GM21717 (cell line): ENCODE data around the gene SLC35E2B.
A peak's percentile ranks its signal among the peaks of the same experiment; 100 is the strongest.
"Not testable (repeated sequence)": the region's sequence is repeated elsewhere in the genome, so short reads cannot be mapped to it uniquely, and the experiment has no call there.

Experiments used
- ATAC-seq: cut with Tn5 transposase; IDR thresholded peaks from one replicate; pipeline ENCODE4 v1.9.1; 2021; ENCODE audit warnings: mild to moderate bottlenecking, moderate library complexity; ENCODE audit not compliant: unreplicated experiment

SLC35E2B gene

GRCh38 chr1:1647567-1648241 lies 44.9 kb downstream of the SLC35E2B start:
- ATAC-seq, result not testable (repeated sequence)

DNA sequence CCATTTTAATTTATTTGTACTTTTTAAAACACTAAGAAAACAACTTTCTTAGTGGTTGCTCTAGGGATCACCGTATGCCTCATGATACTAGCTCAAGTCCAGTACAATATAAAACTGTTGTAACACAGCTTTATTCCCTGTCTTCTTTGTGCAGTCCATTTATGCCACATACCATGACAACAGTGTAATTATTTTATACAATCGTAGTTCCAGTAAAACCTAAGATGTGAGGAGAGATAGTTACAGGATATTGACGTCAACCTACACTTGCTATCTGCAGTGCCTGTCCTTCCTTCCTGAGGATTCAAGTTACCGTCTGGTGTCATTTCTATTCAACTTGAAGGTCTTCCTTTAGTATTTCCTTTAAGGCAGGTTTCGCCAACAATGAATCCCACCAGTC lies 46.3 kb downstream of the SLC35E2B start:
- ATAC-seq, result not testable (repeated sequence)

DNA sequence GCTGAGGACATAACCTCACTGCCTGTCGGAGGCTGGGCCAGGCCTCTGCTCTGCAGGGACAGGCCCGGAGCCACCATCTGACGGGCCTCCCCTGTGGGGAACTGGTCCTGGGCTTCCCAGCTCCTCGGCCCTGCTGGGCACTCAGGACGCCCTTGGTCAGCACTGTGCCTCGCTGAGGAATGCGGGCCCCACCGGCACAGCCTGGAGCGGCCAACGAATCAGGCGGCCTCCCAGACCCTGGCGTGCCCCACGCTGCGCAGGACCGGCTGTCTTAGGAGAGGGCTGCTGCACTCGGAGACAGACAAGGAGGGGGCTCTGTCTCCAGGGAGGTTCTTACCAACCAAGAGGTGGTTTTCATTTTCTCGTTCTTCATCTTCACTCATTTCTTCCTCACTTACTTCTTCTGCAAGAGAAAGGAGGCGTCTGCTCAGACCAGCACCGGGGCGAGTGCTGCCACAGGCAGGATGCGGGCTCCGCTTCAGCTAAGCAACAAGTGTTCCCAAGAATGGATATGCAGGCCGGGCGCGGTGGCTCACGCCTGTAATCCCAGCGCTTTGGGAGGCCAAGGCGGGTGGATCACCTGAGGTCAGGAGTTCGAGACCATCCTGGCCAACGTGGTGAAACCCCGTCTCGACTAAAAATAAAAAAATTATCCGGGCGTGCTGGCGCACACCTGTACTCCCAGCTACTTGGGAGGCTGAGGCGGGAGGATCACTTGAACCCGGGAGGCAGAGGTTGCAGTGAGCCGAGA lies 51.7 kb downstream of the SLC35E2B start:
- not testable (repeated sequence) for ATAC-seq

DNA sequence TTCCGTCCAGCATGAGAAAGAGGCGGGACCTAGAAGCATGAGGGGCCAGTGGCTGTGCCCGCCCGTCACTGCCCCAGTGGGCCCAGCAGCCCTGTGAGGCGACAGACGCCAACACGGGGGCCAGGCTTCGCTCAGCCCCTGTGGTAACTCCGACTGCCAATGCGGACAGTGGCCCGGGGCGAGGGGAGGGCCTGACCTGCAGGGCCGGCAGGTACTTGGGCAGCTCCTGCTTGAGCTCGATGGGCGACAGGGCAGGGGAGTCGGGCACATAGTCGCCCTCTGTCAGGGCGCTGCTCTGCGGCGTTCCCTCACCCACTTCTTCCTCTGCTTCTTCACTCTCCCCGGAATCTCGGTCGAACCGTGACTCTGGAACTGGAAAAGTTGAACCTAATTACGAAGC lies 52.5 kb downstream of the SLC35E2B start:
- not testable (repeated sequence) for ATAC-seq

DNA sequence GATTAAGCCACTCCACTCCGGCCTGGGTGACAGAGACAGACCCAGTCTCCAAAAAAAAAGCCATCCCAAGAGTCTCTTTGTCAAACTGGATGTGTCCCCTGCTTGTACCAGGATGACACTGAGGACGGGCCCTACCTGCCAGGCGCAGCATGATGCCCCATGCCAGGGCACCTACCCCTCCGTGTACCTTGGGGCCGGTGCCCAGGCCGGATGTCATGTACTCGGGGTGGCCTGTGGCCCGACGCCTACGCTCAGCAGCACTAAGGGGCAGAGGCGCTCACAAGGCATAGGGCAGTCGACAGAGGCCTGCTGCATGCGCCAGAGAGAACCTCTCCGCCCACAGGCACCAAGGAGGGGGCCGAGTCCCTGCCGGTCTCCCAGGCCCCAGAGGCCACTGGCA lies 53.2 kb downstream of the SLC35E2B start:
- ATAC-seq, result not testable (repeated sequence)

GRCh38 chr1:1638528-1638927 lies 54.1 kb downstream of the SLC35E2B start:
- ATAC-seq, result not testable (repeated sequence)

DNA sequence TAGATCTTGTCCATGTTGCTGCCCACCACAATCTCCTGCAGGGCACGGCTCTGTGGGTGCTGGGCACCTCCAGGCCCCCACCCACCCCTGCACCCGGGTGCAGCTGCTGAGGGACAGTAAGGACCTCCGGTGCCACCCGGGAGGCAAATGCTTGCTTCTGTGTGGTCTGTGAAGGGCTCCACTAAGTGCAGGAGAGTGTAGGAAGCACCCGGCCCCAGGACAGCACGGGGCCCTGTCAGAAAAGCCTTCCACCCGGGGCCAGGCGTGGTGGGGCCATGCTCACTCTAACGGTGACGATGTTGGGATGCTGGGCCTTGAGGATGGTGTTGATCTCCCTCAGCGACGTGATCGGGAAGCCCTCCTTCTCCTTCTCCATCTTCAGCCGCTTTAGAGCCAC lies 55.1 kb downstream of the SLC35E2B start:
- ATAC-seq, result not testable (repeated sequence)

DNA sequence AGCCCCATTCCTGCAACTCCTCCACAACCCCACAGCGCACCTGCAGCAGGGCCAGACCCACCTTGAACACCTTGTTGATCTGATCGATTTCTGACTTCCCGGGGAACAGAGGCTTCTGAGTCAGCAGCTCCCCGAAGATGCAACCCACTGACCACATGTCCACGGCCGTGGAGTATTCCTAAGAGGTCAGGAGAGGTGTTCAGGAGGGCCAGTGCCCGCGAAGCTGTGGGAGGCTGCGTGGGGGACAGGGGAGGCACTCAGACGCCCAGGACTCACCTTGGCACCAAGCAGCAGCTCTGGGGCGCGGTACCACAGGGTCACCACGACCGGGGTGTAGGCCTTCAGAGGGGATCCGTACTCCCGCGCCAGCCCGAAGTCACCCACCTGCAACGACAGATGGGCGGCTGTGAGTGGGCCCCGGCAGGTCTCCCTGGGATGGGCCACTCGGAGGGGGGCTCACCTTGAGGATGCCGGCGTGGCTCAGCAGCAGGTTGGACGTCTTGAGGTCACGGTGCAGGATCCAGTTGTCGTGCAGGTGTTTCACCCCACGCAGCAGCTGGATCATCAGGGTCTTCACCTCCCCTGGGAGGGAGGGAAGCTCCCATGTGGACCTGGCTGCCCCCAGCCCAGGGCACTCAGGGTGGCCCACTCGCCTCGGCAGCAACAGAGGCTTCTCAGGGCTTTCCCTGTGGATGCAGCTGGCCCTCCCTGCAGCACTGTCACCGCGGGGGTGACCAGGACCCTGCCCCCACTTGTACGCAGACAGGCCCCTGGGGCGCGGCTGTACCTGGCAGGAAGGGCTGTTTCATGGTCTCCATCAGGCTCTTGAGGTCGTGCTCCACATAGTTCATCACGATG lies 55.7 kb downstream of the SLC35E2B start:
- ATAC-seq, result not testable (repeated sequence)

- ATAC-seq, result not testable (repeated sequence)
Measured at GRCh38 chr1:1634613-1635012, 58.0 kb downstream of the SLC35E2B start.

GRCh38 chr1:1633409-1633808 lies 59.2 kb downstream of the SLC35E2B start:
- not testable (repeated sequence) for ATAC-seq

DNA sequence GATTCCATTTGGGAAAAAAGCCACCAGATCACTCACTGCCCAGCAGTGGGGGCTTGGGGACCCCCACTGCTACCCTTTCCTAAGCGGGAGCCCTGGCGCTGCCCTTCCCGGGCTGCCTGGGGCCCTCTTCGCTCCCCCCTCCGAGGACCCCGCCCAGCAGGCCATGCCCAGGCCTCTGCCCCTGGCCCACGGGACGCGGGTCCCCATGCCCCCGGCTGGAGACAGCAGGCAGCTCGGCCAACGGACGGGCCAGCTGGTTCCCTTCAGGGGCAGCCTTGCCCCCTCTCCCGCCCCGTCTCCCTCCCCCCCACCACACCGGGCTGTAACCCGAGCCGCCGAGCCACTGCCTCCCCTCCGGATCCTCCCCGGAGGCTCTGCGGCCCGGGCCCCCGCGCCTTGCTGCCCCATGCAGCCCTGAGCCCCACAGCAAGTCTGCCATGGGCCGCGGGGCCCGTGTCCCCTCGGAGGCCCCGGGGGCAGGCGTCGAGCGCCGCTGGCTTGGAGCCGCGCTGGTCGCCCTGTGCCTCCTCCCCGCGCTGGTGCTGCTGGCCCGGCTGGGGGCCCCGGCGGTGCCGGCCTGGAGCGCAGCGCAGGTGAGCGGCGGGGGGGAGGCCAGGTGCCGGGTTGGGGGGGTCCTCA lies 60.7 kb downstream of the SLC35E2B start, which contains the start of gene MMP23B:
MMP23B (plus strand) TSS at position 392 of the 639 bp plus-strand sequence; CDS start at position 438, 46 bp downstream.
- no peak for ATAC-seq

- no peak for ATAC-seq
Measured at GRCh38 chr1:1630965-1631781, 61.4 kb downstream of the SLC35E2B start.

- ATAC-seq, result peak; percentile 40
Measured at GRCh38 chr1:1630191-1630964, 62.2 kb downstream of the SLC35E2B start.

- no peak for ATAC-seq
Measured at GRCh38 chr1:1629430-1630190, 63.0 kb downstream of the SLC35E2B start.

DNA sequence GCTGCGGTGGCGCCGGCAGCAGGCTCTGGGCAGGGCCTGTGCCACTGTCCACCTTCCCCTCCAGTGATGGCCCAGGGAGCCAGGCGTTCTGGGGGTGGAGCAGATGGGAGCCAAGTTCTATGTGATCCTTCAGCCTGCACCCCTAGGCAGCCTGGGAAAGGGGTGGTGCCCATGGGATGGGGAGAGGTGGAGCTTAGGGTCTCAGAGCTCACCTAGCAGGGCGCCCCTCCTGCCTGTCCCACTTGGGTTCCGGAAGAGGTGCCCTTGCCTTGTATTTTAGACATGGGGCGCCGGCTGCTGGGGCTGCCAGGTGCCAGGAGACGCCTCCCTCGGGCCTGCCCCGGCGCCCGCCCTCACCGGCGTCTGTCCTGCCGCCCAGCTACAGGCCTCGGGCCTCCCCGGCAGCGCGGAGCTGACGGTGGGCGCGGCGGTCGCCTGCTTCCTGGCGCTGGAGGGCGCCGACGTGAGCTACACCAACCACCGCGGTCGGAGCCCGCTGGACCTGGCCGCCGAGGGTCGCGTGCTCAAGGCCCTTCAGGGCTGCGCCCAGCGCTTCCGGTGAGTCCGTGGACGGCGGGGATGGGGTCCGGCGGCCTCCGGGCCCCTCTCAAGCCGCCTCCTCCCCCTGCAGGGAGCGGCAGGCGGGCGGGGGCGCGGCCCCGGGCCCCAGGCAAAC lies 63.7 kb downstream of the SLC35E2B start:
- no peak for ATAC-seq

- no peak for ATAC-seq
Measured at GRCh38 chr1:1627829-1628753, 64.5 kb downstream of the SLC35E2B start.
